ENCODE measurements around the gene GNG12.
"Not testable (repeated sequence)": the region's sequence is repeated elsewhere in the genome, so short reads cannot be mapped to it uniquely, and the experiment has no call there.

The GNG12 gene

DNA sequence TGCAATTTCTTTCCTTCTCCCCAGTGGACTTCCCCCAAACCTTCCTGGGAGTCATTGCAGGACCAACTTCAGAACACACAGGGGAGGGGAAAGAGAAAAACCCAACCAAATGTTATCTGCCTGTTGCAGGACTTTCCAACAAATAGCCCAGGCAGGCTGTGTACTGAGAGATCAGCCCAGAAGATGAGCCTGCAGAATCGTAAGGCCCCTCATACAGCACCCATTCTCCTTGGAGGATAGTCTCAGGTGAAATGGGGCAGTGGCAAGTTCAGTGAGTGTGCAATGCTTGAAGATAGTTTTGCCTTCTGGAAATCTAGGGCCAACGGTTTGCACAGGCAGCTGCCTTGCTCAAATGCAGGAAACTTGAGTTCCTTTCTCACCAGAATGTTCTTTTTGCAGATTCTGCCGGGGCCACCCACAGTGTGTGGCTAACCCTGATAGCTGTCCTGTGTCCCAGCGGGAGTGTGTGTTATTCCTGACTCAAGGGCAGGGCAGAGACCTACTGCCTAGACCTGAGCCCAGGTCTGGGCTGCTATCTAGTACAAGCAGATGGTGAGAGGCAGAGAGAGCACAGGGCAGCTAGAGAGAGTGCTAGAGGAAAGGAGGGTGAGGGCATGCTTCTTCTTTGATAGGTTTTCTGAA is 99.5 kb downstream of the GNG12 start:
- H3K9me3 Mint-ChIP-seq = no peaks in the 10 kb centered on the region
- peaks cover 57% of the 10 kb centered on the region for H3K4me1 Mint-ChIP-seq
- TF ChIP-seq, protein P1, sequence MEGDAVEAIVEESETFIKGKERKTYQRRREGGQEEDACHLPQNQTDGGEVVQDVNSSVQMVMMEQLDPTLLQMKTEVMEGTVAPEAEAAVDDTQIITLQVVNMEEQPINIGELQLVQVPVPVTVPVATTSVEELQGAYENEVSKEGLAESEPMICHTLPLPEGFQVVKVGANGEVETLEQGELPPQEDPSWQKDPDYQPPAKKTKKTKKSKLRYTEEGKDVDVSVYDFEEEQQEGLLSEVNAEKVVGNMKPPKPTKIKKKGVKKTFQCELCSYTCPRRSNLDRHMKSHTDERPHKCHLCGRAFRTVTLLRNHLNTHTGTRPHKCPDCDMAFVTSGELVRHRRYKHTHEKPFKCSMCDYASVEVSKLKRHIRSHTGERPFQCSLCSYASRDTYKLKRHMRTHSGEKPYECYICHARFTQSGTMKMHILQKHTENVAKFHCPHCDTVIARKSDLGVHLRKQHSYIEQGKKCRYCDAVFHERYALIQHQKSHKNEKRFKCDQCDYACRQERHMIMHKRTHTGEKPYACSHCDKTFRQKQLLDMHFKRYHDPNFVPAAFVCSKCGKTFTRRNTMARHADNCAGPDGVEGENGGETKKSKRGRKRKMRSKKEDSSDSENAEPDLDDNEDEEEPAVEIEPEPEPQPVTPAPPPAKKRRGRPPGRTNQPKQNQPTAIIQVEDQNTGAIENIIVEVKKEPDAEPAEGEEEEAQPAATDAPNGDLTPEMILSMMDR (IDR thresholded peaks at IDR 0.05; ENCODE audit: unreplicated experiment in 3 of 3) = no peak
- H3K4me3 Mint-ChIP-seq = no peak overlapping the region
- no peaks in the 10 kb centered on the region for H3K27me3 Mint-ChIP-seq (ENCODE audit: low read depth)
- H3K27ac Mint-ChIP-seq = peak overlapping the region in 2 of 3 experiments; percentile 22 to 53
- no peaks in the 10 kb centered on the region for H3K36me3 Mint-ChIP-seq (ENCODE audit: low read depth)

DNA sequence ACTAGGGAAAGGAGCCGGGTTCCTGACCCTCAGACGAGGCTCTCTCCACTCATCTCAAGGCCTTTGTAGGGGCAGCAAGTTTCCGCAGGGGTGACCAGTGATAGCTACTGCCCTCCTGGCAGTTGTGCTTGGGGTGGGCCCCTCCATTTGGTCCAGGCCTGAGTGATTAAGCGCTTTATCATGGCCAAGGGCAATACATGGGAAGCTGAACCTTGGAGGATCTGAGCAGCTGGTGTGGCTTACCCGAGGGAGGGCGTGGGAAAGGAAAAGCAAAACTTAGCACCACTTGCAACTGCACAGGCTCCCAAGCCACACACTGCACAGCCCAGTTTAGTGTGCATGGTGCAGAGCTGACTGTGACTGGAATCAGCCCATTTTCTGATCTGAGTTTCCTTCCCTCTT is 100.5 kb downstream of the GNG12 start:
- TF ChIP-seq, protein P1 (IDR thresholded peaks at IDR 0.05; ENCODE audit: unreplicated experiment in 3 of 3) = no peak
- Mint-ChIP-seq H3K4me1 (peaks cover 57% of the 10 kb centered on the region), H3K9me3 (no peaks in the 10 kb centered on the region), H3K27me3 (ENCODE audit: low read depth) (no peaks in the 10 kb centered on the region), H3K27ac (peak overlapping the region; percentile 30 to 67 (median 49)), H3K4me3 (no peak overlapping the region), H3K36me3 (ENCODE audit: low read depth) (no peaks in the 10 kb centered on the region)

DNA sequence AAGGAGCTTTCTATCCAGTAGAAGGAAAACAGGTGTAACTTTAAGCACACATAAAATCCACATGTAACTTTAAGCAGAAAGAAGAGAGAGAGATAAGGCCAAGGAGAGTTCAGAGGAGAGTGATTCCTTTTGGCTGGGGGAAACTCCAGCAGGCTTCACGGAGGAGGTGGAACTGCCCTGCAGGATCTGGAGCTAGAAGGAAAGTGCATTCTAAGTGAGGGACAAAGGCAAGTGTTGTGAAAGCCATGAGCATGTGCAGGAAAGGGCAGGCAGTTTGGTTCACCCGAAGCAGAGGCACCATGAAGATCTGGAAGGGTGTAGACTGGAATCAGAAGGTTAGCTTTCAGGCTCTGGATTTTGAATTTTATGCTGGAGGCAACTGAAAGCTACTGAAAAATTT is 101.9 kb downstream of the GNG12 start:
- Mint-ChIP-seq H3K27me3 (ENCODE audit: low read depth) (no peaks in the 10 kb centered on the region), H3K4me3 (no peak overlapping the region), H3K36me3 (ENCODE audit: low read depth) (no peaks in the 10 kb centered on the region), H3K9me3 (no peaks in the 10 kb centered on the region), H3K27ac (peak overlapping the region in 2 of 3 experiments; percentile 21 to 67), H3K4me1 (peaks cover 46% of the 10 kb centered on the region)
- TF ChIP-seq, protein P1 (IDR thresholded peaks at IDR 0.05; ENCODE audit: unreplicated experiment in 3 of 3) = no peak

DNA sequence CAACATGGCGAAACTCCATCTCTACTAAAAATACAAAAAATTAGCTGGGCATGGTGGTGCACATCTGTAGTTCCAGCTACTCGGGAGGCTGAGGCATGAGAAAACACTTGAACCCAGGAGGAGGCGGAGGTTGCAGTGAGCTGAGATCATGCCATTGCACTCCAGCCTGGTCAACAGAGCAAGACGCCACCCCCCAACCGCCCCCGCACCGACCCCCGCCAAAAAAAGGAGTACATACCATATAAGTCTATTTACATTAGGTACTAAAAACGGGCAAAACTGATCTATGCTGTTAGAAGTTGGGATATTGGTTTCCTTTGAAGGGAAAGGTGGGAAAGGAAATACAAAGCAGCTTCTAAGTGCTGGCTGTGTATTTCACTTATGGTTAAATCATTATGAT is 103.0 kb downstream of the GNG12 start:
- H3K36me3 Mint-ChIP-seq (ENCODE audit: low read depth); H3K27me3 Mint-ChIP-seq (ENCODE audit: low read depth); H3K9me3 Mint-ChIP-seq; H3K4me3 Mint-ChIP-seq: not testable (repeated sequence)
- H3K4me1 Mint-ChIP-seq = peaks cover 37% of the 10 kb centered on the region
- peak overlapping the region in 1 of 3 experiments; percentile 19 for H3K27ac Mint-ChIP-seq

DNA sequence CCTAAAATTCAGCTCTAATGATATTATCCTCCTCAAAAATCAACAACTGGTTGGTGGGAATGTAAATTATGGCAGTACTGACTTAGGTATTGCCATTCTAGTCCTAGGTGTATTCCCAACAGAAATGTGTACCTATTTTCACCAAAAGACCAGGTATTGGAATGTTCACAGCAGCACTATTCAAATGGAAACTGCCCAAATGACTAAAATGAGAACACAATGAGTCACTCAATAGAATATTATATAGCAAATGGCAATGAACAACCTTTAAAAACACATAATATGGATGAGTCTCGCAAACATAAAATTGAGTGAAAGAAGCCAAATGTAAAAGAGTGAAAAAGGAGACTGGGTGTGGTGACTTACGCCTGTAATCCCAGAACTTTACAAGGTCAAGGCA is 103.4 kb downstream of the GNG12 start:
- peaks cover 39% of the 10 kb centered on the region for H3K4me1 Mint-ChIP-seq
- no peaks in the 10 kb centered on the region for H3K27me3 Mint-ChIP-seq (ENCODE audit: low read depth)
- TF ChIP-seq, protein P1 (IDR thresholded peaks at IDR 0.05; ENCODE audit: unreplicated experiment in 3 of 3) = no peak
- H3K27ac Mint-ChIP-seq = no peak overlapping the region
- no peaks in the 10 kb centered on the region for H3K36me3 Mint-ChIP-seq (ENCODE audit: low read depth)
- no peaks in the 10 kb centered on the region for H3K9me3 Mint-ChIP-seq
- H3K4me3 Mint-ChIP-seq = no peak overlapping the region

DNA sequence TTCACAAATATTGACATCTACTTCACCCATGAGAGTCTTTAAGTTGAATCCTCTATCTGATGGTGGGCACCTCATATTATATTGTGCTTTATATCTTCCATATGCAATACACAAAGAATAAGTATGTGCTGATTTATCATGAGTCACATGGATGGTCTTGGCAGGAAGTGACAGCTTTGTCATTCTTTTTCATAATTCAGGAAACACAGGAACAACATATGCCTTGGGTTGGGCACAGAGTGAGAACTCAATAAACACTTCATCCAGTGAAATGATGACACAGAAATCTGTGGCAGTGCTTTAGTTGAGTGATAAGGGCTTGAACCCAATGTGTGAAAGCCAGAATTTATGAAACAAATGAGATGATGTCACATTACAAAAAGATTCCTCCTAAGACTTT is 107.0 kb downstream of the GNG12 start:
- Mint-ChIP-seq H3K27me3 (ENCODE audit: low read depth) (no peaks in the 10 kb centered on the region), H3K4me1 (peaks cover 11% of the 10 kb centered on the region), H3K27ac (no peak overlapping the region), H3K4me3 (no peak overlapping the region), H3K36me3 (ENCODE audit: low read depth) (no peaks in the 10 kb centered on the region), H3K9me3 (no peaks in the 10 kb centered on the region)
- TF ChIP-seq, protein P1 (IDR thresholded peaks at IDR 0.05; ENCODE audit: unreplicated experiment in 3 of 3) = no peak

All from nephron (organoid).